Measurements from ENCODE around the gene NOL3.

The NOL3 gene

DNA sequence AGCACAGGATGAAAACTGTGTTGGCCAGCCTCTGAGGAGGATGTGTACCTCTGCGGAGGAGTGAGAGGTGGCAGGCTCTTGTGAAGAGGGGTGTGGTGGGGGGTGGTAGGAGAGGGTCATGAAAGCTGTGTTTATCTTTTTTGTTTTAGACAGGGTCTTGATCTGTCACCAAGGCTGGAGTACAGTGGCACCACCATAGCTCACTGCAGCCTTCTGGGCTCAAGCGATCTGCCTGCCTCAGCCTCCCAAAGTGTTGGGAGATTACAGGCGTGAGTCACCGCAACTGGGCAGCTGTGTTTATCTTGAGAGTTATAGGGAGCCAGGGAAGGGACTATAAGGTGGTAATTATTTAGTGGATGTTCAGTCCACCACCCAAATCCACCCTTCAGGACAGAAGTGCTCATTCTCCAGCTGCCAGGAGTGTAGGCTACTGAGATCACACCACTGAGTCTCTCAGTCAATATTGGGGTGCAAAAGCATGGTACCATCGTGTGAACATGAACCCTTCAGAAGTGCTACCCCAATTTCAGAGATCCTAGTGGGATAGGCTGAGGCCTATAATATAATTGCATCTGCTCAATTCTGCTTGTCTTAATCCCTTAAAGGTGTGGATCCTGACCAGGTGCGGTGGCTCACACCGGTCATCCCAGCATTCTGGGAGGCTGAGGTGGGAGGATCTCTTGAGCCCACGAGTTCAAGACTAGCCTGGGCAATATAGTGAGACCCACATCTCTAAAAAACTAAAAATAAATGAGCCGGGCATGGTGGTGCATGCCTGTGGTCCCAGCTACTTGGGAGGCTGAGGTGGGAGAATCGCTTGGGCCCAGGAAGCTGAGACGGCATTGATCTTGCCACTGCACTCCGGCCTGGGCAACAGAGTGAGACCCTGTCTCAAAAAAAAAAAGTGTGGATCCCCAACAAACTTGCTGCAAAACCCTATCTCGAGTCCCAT lies 20.4 kb downstream of the NOL3 start:
- DNase-seq = no peak

DNA sequence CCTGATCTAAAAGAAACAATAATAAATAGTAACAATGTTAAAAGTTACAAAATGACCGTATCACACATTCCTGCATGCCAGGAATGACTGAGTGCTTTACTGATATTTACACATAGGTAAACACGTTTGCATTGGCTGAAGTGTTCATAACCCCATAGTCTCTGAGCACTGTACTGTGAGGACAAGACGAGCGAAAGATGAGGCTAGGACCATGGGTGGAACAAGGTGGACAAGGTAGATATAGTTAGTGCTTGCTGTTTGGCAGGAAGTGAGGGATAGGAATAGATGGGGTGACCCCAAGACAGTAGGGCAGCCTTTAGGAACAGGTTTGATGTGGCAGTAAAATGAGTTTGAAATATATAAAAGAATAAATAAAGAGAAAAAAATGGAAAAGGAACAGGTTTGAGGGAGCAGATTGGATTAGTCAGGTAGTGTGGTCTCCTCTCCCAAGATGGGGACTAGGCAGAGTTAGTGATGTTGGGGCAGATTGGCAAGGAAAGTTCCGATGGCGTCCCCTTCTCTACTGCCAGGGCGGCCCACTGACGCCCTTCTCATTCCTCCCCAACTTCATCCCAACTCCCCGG lies 21.2 kb downstream of the NOL3 start:
- no peak for DNase-seq

GRCh38 chr16:67191995-67192681 lies 21.8 kb downstream of the NOL3 start, which contains the start of gene E2F4:
Gene E2F4, plus strand, starts transcription at chr16:67192155. Its CDS starts 73 bp downstream, at chr16:67192228.
- DNase-seq = peak; percentile 83

GRCh38 chr16:67192781-67193361 lies 22.5 kb downstream of the NOL3 start:
- DNase-seq = no peak

DNA sequence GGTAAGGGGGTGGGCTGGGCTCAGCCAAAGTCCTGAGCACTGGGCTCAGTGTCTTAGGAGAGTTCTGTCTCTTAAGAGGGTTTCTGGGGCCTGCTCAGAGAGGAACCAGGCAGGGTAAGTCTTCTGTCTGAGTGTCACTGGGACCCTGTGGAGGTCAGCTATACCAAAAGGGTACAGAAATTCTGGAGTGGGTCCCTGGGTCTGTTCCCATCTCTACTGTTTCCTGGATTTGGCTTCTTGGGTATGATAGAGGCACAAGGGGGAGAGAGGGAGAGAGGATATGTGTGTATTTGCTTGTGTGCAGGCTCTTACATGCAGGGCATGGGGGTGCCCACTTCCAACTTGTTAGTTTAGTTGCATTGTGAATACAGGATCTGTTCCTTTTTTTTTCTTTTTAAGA lies 23.2 kb downstream of the NOL3 start:
- no peak for DNase-seq

- no peak for DNase-seq
Observed at GRCh38 chr16:67194260-67194659, 23.9 kb downstream of the NOL3 start.

DNA sequence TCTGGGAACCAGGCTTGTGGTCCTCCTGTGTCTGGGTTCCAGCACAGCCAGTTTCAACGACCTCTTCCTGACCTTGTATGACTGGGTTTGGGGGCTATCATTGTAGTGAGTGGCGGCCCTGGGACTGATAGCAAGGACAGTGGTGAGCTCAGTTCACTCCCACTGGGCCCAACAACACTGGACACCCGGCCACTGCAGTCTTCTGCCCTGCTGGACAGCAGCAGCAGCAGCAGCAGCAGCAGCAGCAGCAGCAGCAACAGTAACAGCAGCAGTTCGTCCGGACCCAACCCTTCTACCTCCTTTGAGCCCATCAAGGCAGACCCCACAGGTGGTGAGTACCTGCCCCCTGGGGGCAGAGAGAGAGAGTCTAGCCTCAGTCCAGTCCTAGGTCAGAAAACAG lies 25.3 kb downstream of the NOL3 start:
- DNase-seq = no peak

DNA sequence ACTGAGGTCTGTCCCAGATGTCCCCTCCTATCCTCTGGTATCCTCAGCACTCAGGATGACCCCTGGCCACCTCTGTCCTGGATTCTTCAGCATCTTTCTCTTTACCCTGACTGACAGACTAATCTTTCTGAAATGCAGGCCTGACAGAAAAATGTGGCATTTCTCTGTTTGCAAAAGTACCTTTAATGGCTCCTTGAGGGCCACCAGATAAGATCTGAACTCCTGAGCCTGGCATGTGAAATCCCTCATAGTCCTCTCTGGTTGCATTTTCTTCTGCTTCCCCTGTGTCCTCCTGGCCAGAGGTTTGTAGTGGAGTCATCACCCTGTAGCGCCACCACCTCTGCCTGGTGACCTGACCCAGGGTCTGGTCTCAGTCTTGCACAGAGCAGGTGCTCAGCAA lies 26.5 kb downstream of the NOL3 start:
- DNase-seq = no peak

GRCh38 chr16:67197704-67198103 lies 27.4 kb downstream of the NOL3 start:
- DNase-seq = no peak

GRCh38 chr16:67198238-67198734 lies 27.9 kb downstream of the NOL3 start:
- DNase-seq = peak; percentile 15

- DNase-seq = peak; percentile 68
Observed at GRCh38 chr16:67199011-67199807, 28.9 kb downstream of the NOL3 start, which contains the start of gene ELMO3. Gene ELMO3, plus strand, starts transcription at chr16:67199131. Its CDS starts 196 bp downstream, at chr16:67199327.

DNA sequence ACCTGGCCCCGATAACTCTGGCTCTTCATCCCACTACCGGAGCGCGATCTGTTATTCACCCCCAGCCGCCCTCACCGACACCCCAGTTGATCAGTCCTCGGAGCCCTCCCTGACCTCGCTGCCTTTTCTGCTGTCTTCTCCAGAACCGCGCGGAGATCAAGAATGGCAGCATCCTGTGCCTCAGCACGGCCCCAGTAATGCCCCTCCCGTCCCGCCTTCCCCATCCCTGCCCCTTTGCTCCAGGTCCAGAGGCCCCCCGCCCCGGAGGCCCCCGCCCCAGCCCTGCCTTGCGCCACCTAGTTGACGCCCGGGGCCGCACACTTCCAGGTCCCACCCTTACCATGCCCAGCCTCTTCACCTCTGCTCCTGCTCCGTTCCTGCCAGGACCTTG lies 29.5 kb downstream of the NOL3 start:
- peak; percentile 36 for DNase-seq

- no peak for DNase-seq
Observed at GRCh38 chr16:67200491-67200890, 30.2 kb downstream of the NOL3 start.

DNA sequence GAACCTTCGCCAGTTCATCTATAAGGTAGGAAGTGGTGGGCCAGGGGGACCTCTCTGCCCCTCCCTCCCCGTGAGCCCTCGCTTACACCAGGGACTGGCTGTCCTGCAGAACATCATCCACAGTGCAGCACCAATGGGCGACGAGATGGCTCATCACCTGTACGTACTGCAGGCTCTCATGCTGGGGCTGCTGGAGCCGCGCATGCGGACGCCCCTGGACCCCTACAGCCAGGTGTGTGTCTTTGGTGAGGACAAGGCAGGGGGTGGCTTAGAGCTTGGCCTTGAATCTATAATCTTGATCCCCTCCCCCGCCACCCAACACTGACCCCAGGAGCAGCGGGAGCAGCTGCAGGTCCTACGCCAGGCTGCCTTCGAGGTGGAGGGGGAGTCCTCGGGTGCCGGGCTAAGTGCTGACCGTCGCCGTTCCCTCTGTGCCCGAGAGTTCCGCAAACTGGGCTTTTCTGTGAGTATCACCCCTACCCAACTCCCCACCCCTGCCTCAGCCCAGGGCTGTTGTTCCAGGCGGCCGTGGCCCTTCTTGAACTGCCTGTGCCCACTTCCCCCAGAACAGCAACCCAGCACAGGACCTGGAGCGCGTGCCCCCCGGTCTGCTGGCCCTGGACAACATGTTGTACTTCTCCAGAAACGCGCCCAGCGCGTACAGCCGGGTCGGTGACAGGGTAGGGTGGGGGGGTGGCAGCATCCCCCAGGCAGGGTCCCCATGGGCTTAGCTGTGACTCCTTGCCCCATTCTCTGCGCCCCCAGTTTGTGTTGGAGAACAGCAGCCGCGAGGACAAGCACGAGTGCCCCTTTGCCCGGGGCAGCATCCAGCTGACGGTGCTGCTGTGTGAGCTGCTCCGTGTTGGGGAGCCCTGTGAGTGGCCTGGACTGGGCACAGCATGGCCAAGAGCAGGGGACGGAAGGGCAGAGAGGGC lies 31.3 kb downstream of the NOL3 start:
- DNase-seq = no peak

GRCh38 chr16:67202426-67202825 lies 32.1 kb downstream of the NOL3 start:
- DNase-seq = no peak

DNA sequence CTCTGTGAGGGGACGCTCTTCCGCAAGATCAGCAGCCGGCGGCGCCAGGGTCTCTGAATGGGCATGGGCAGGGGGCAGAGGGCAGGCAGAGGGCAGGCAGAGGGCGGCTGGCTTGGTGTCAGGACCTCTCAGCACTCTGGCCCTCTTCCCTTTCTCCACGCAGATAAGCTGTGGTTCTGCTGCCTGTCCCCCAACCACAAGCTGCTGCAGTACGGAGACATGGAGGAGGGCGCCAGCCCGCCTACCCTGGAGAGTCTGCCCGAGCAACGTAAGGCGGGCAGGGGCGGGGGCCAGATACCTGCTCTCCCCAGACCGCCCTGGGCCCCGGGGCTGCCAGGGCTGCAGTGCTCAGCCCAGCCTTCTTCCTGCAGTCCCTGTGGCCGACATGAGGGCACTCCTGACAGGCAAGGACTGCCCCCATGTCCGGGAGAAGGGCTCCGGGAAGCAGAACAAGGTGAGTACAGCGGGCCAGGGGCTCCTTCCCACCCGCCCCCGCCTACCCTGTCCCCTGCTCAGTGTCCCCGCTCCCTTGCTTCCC lies 32.7 kb downstream of the NOL3 start:
- DNase-seq = no peak

DNA sequence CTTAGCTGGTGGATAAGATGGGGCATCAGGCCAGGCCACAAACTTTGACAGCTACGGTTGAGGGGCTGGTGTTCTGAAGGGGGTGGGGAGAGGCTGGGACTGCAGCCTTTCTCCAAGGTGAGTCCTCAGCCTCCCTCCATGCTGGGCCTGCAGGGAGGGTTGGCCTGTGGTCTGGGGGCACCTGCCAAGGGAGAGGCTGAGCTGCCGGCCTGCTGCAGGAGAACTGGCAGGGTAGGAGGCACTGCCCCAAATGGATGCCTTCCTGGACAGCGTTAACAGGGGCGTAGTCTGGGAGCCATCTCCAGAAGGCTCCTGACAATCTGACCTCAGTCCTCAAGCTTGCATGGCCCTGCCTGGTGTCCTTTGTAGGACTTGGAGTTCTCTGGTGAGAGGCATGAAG lies 33.7 kb downstream of the NOL3 start:
- no peak for DNase-seq

DNA sequence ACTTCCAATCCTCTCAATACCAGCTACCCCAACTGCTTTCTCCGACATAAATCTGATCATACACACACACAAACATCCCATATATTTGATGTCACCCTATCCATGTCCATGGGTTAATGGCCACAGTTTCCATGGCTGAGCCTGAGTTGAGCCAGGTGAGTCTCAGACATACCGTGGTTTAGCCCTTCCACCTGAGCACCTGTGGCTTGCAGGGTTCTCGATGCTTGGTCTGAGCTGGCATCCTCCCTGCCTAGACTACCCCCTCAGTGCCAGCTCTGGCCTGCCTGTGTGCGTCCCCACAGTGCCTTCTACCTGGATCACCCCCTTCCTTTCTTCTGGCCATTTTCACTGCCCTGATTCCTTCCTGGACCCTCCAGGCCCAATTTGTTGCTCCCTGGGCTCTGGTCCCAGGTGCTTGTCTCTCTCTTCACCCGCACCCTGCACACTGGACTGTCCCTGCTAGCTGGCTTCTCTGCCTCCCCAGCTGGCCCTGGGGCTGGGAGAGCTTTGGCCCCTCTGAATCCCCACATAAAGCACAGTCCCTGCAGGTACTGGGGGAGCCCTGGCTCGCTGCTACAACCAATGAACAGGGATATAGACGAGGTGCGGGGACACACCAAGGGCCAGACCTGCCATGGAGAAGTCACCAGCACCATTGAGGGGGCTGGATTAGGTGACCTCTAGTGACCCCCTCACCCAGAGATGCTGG lies 35.9 kb downstream of the NOL3 start:
- no peak for DNase-seq

DNA sequence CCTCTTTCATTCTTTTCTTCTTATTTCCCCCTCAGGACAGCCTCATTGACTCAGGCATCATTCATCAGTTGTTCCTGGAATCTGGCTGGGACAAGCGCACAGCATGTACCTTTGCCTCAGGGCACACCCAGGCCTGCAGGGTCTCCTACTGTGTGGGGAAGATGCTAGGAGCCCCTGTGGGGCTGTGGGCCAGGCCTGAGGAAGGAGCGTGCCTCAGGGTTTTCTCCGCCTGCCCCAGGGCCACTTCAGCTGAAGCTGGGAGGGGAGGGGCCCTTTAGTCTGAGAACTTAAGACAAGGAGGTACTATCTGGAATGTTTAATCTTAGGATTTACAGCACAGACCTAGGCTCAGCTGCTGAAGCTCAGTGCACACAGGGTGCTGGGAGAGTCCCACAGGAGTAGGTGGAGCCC lies 36.5 kb downstream of the NOL3 start:
- no peak for DNase-seq
